PC-9 (cell line): ENCODE measurements around the gene RIPK3. TPM values are rescaled to one million over a fixed set of nuclear protein-coding genes. Genes with fewer than 3 reads are reported as not detected.
A peak's percentile ranks its signal among the peaks of the same experiment; 100 is the strongest.

Experiments
- BruUV-seq: library from RNA; stranded (reverse); fragments of 400-500 nt; replicated peaks from 2 replicates; lab custom pipeline; 2021; lab: Mats Ljungman, UMichigan
- CTCF ChIA-PET: fragments of 300-600 bp; sonication (Branson Sonifier 250); formaldehyde crosslinking; loops from one replicate; lab custom pipeline; 2022; ENCODE audit warnings: antibody characterized with exemption; lab: Charles Lee
- POLR2A ChIA-PET: fragments of 300-600 bp; sonication (Branson Sonifier 250); formaldehyde crosslinking; loops from one replicate; lab custom pipeline; 2022; ENCODE audit warnings: antibody characterized with exemption; ENCODE audit not compliant: unreplicated experiment; lab: Charles Lee
- DNase-seq, 2 experiments: peaks; one replicate each; pipeline versions ENCODE4 v3.0.0 to v3.0.0-alpha.2; 2015 to 2022; ENCODE audit warnings: mixed read lengths in 1 of 2
- H2AFZ ChIP-seq: fragments of 200-600 bp; sonication (generic); 2 replicates; pipeline ENCODE4 v1.8.1; 2017; ENCODE audit warnings: antibody characterized with exemption
- H3F3A ChIP-seq: fragments of 200-600 bp; sonication (generic); 2 replicates; pipeline ENCODE4 v1.8.1; 2017; ENCODE audit warnings: antibody characterized with exemption, mild to moderate bottlenecking, low read depth; ENCODE audit not compliant: insufficient read depth
- H3K27ac ChIP-seq: fragments of 200-600 bp; sonication (generic); 2 replicates; pipeline ENCODE4 v1.6.1; 2016; ENCODE audit warnings: mixed run types
- H3K27me3 ChIP-seq: fragments of 200-600 bp; sonication (generic); 2 replicates; pipeline ENCODE4 v1.6.1; 2016; ENCODE audit warnings: low read depth, mixed run types; ENCODE audit not compliant: insufficient read depth
- H3K36me3 ChIP-seq: fragments of 200-600 bp; sonication (generic); 2 replicates; pipeline ENCODE4 v1.6.1; 2016; ENCODE audit warnings: low read depth, mixed run types
- H3K4me1 ChIP-seq: fragments of 200-600 bp; sonication (generic); replicated peaks from 2 replicates; pipeline ENCODE4 v1.6.1; 2016; ENCODE audit warnings: mixed run types; ENCODE audit not compliant: insufficient read depth
- H3K4me2 ChIP-seq: fragments of 200-600 bp; sonication (generic); 2 replicates; pipeline ENCODE4 v1.6.1; 2017; ENCODE audit warnings: mixed run types
- H3K4me3 ChIP-seq: fragments of 200-600 bp; sonication (generic); 2 replicates; pipeline ENCODE4 v1.6.1; 2016; ENCODE audit warnings: mixed run types
- H3K79me2 ChIP-seq: fragments of 200-600 bp; sonication (generic); 2 replicates; pipeline ENCODE4 v1.6.1; 2017; ENCODE audit warnings: low read depth, mixed run types
- H3K9me2 ChIP-seq: fragments of 200-600 bp; sonication (generic); 2 replicates; pipeline ENCODE4 v1.8.1; 2017; ENCODE audit warnings: mild to moderate bottlenecking; ENCODE audit not compliant: insufficient read depth
- H3K9me3 ChIP-seq: fragments of 200-600 bp; sonication (generic); 2 replicates; pipeline ENCODE4 v1.8.1; 2016; ENCODE audit warnings: low read depth; ENCODE audit not compliant: insufficient read depth
- H4K20me1 ChIP-seq: fragments of 200-600 bp; sonication (generic); 2 replicates; pipeline ENCODE4 v1.8.1; 2017; ENCODE audit not compliant: insufficient read depth
- CTCF ChIP-seq: fragments of 200-600 bp; sonication (generic); conservative IDR thresholded peaks from 2 replicates; pipeline ENCODE4 v1.6.1; 2017; ENCODE audit warnings: mixed run types, antibody characterized with exemption, mild to moderate bottlenecking, moderate library complexity
- EZH2 ChIP-seq: fragments of 200-600 bp; sonication (generic); IDR thresholded peaks from 2 replicates; pipeline ENCODE4 v1.8.0; 2017; ENCODE audit warnings: antibody characterized with exemption, low read depth
- intact Hi-C: fragments of 100-400 bp; cut with micrococcal nuclease; formaldehyde crosslinking; loops from one replicate; pipeline ENCODE4 v1.10.0; 2022; ENCODE audit not compliant: unreplicated experiment
- total RNA-seq: library from RNA; stranded (reverse); gene quantifications from 2 replicates; pipeline ENCODE4 v1.2.3, GENCODE V29; 2021

Gene RIPK3
- total RNA-seq, 1 experiment from 2014 or later = 6.4 TPM

DNA sequence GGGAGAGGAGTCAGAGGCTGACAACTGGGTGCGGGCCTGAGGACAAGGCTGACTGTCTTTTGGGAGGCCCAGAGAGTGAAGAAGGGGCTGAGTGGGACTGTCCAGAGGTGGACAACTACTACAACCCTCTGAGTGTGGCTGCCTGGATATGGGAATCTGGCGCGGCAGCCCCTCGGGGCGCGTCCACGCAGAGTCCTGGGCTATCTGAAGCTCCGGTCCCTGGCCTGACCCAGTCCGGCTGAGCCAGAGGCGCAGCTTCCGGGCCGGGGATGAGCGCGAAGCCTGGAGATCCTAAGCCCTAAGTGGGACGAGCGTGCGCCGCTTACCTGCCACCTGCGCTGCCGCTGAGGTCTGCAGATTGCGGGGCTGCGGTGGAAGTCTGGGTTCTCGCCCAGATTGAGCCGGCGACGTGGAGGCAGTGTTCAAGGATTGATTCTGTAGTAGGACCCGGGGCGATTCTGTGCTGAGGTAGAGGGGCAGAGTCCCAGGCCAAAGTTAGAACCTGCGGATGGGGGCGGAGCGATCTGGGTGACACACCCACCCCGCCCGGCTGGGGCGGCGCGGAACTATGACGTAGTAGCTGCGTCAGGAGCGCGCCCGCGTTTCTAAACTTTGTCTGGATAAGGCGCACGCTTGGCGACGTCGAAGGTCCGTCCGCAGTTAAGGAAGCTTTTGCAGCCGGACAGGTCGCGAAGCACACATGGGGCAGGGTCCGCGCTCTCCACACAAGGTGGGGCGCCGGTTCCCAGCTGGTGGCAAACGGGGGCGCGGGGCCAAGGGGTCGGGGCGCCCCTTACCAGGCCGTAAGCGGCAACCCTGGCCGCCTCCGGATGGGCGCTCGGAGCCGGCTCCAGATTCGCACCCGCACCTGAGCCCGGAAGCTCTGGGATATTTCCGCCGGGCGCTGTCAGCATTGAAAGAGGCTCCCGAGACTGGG, 40.3 kb downstream of the RIPK3 start, which contains the start of the genes DHRS1 and NOP9:
TSS of gene DHRS1 (minus strand) at position 526 of the 937 bp plus-strand sequence. CDS start 674 bp downstream, outside the sequence.
TSS of gene NOP9 (plus strand) at position 596 of the 937 bp plus-strand sequence. CDS start at position 701, 105 bp downstream.
- peak within 1 kb of the TSS; percentile 88 for H3K4me3 ChIP-seq
- H2AFZ ChIP-seq = peak within 1 kb of the TSS; percentile 96
- BruUV-seq = no TSS peak
- CTCF ChIA-PET = interaction anchor here (0.5 to 1.0 kb wide), 3 partner anchors 33 to 81 kb away, joined by 3 to 11 read pairs (median 10); partner anchors contain the start of gene TINF2
- H3K4me2 ChIP-seq = peak within 1 kb of the TSS; percentile 92
- peak; percentile 68 to 86 for DNase-seq
- H3K9me3 ChIP-seq = no peaks in the 10 kb centered on the region
- H3K36me3 ChIP-seq = no peaks in the 10 kb centered on the region; the same call in 1 of the 2 replicates
- no peaks in the 10 kb centered on the region for H3F3A ChIP-seq
- peaks cover 28% of the 10 kb centered on the region for H3K79me2 ChIP-seq
- TF ChIP-seq EZH2 (no peak), CTCF (no peak)
- H3K4me1 ChIP-seq = peaks cover 16% of the 10 kb centered on the region
- no peaks in the 10 kb centered on the region for H3K27me3 ChIP-seq
- no peaks in the 10 kb centered on the region for H4K20me1 ChIP-seq
- peak within 1 kb of the TSS; percentile 53 for H3K27ac ChIP-seq
- POLR2A ChIA-PET = interaction anchor here (0.6 to 1.4 kb wide), 5 partner anchors 12 to 86 kb away, joined by 3 to 19 read pairs (median 3); partner anchors contain the start of genes CHMP4A, MDP1 and TINF2
- no peaks in the 10 kb centered on the region for H3K9me2 ChIP-seq
- intact Hi-C loops = no loop called here

- Histone ChIP-seq H3K27ac (peak overlapping the region; percentile 53), H3K4me2 (peak overlapping the region; percentile 92), H3K9me2 (no peaks in the 10 kb centered on the region), H3K79me2 (peaks cover 28% of the 10 kb centered on the region), H3K9me3 (no peaks in the 10 kb centered on the region), H3K27me3 (no peaks in the 10 kb centered on the region), H3K36me3 (no peaks in the 10 kb centered on the region), H3K4me3 (peak overlapping the region; percentile 88), H2AFZ (peak overlapping the region; percentile 96), H3K4me1 (peaks cover 16% of the 10 kb centered on the region), H3F3A (no peaks in the 10 kb centered on the region), H4K20me1 (no peaks in the 10 kb centered on the region)
- intact Hi-C loops = no loop called here
- no peak for TF ChIP-seq EZH2
- TF ChIP-seq CTCF = no peak
- peak; percentile 55 to 73 for DNase-seq
- ChIA-PET POLR2A (interaction anchor here (1.4 kb wide), 1 partner anchor 57 kb away, joined by 19 read pairs; the partner anchor contains the start of gene TINF2), CTCF (interaction anchor here (0.5 to 1.0 kb wide), 3 partner anchors 33 to 80 kb away, joined by 3 to 11 read pairs (median 10); partner anchors contain the start of gene TINF2)
- BruUV-seq = no TSS peak
Observed at GRCh38 chr14:24298892-24299254, 40.9 kb downstream of the RIPK3 start.
